ENCODE results near the gene CHCHD2. TPM values are rescaled to one million over a fixed set of nuclear protein-coding genes. Genes with fewer than 3 reads are reported as not detected.

The CHCHD2 gene
- total and polyA plus RNA-seq, 2 of the 8 experiments (the other 6 are each of a cell fraction or from before 2014, with no cell fraction given), result 112 to 300 TPM

- Histone ChIP-seq H2BK5ac (ENCODE audit: low read depth, low read length) (no peak overlapping the region), H3K9ac (replicated peaks in 1 of 4; ENCODE audit: extremely low read depth in 1 of 4, low read depth in 3 of 4, low read length in 3 of 4) (no peak overlapping the region), H3K27ac (ENCODE audit: low read depth, low read length) (no peak overlapping the region), H4K8ac (ENCODE audit: extremely low read depth, insufficient read depth, low read length) (no peak overlapping the region), H3K79me1 (ENCODE audit: low read depth, low read length) (no peaks in the 10 kb centered on the region), H3K23me2 (ENCODE audit: low read depth, low read length) (no peaks in the 10 kb centered on the region), H4K20me1 (replicated peaks in 1 of 2; ENCODE audit: control insufficient read depth in 1 of 2, insufficient read depth in 2 of 2, low read length in 2 of 2) (peaks cover 0 to 2% of the 10 kb centered on the region in 2 experiments), H3K36me3 (ENCODE audit: control insufficient read depth in 2 of 4, insufficient read depth in 4 of 4, low read length in 3 of 4) (peaks cover 0 to 25% (median 8%) of the 10 kb centered on the region in 4 experiments; a peak in 7 of 8 replicates), H4K91ac (replicated peaks; ENCODE audit: insufficient read length, low read length) (no peak overlapping the region), H3K4me2 (ENCODE audit: insufficient read depth in 1 of 2, low read depth in 2 of 2, low read length in 2 of 2) (no peak overlapping the region), H3K4me1 (replicated peaks in 1 of 4; ENCODE audit: control insufficient read depth in 3 of 4, insufficient read depth in 4 of 4, low read length in 3 of 4) (no peaks in the 10 kb centered on the region), H4K5ac (ENCODE audit: insufficient read length, low read depth, low read length) (no peak overlapping the region), H3K23ac (ENCODE audit: insufficient read length) (no peak overlapping the region), H3K79me2 (ENCODE audit: control insufficient read depth in 1 of 2, insufficient read depth in 2 of 2, low read length in 2 of 2) (no peaks in the 10 kb centered on the region), H2AK5ac (ENCODE audit: low read depth, low read length) (no peak overlapping the region), H2BK120ac (replicated peaks; ENCODE audit: low read depth, low read length) (no peak overlapping the region), H3K27me3 (replicated peaks in 1 of 4; ENCODE audit: control insufficient read depth in 3 of 4, extremely low read depth in 1 of 4, insufficient read depth in 3 of 4, low read length in 3 of 4) (no peaks in the 10 kb centered on the region), H2AFZ (ENCODE audit: low read length) (no peak overlapping the region), H3K56ac (replicated peaks; ENCODE audit: insufficient read length, low read depth, low read length) (no peak overlapping the region), H3K9me3 (ENCODE audit: insufficient read depth in 2 of 2, low read depth in 1 of 2, low read length in 1 of 2) (no peaks in the 10 kb centered on the region), H3K4me3 (ENCODE audit: extremely low read depth in 1 of 4, insufficient read depth in 2 of 4, low read depth in 3 of 4, low read length in 4 of 4) (no peak overlapping the region), H2BK20ac (ENCODE audit: low read length) (no peak overlapping the region), H3K4ac (replicated peaks; ENCODE audit: insufficient read length, low read depth, low read length) (no peak overlapping the region), H3K18ac (ENCODE audit: extremely low read depth, low read length) (no peak overlapping the region), H2BK15ac (ENCODE audit: low read length) (no peak overlapping the region), H3K14ac (ENCODE audit: insufficient read length) (no peak overlapping the region), H2BK12ac (ENCODE audit: low read depth, low read length) (no peak overlapping the region)
- 89% methylated on average over 12 of the region's 12 CpGs; no CpG with 5 or more reads in 1 of the 2 experiments for WGBS, 2 experiments (ENCODE audit: extremely low coverage in 1 of 2, insufficient coverage in 1 of 2, insufficient read length in 1 of 2, insufficient replicate concordance in 2 of 2, low coverage in 1 of 2, low lambda C conversion rate in 2 of 2, missing lambda C conversion rate in 1 of 2)
- FAIRE-seq (no peak), DNase-seq (ENCODE audit: low read depth in 1 of 2, low spot score in 2 of 2) (peak in 1 of 2 experiments; percentile 56)
- POLR2A ChIA-PET (ENCODE audit: partially characterized antibody), result interaction anchor here (0.9 to 1.6 kb wide), 6 partner anchors 9 to 49 kb away, joined by 3 to 4 read pairs (median 3); partner anchors contain the start of genes CCT6A, PHKG1 and PSPH
- CTCF ChIA-PET (ENCODE audit: partially characterized antibody), result interaction anchor here (1.0 to 2.9 kb wide), 3 partner anchors 10 to 22 kb away, joined by 4 to 23 read pairs (median 5); partner anchors contain the start of gene PHKG1
- TF ChIP-seq CREB1 (IDR thresholded peaks at IDR 0.05) (no peak), SRF (IDR thresholded peaks at IDR 0.05; ENCODE audit: low read depth, low read length) (no peak), GABPA (IDR thresholded peaks at IDR 0.05; ENCODE audit: borderline replicate concordance, insufficient read depth, low read length) (no peak), RAD21 (IDR thresholded peaks at IDR 0.05 in 1 of 2, conservative IDR thresholded peaks at IDR 0.05 in 1 of 2; ENCODE audit: low read depth in 2 of 2, low read length in 2 of 2) (peak in 1 of 2 experiments; percentile 7; a peak in 2 of 4 replicates), BACH1 (IDR thresholded peaks at IDR 0.05; ENCODE audit: low read length) (no peak), TBP (IDR thresholded peaks at IDR 0.05; ENCODE audit: low read depth, low read length) (no peak), NRF1 (IDR thresholded peaks at IDR 0.05; ENCODE audit: low read depth, low read length) (no peak), MAFK (IDR thresholded peaks at IDR 0.05; ENCODE audit: low read depth, low read length) (no peak), CTCF (IDR thresholded peaks at IDR 0.05; ENCODE audit: control extremely low read depth in 1 of 3, insufficient read depth in 1 of 3, low read depth in 1 of 3, low read length in 3 of 3) (peak; percentile 25 to 57 (median 53)), FOSL1 (IDR thresholded peaks at IDR 0.05; ENCODE audit: insufficient read depth, low read depth, low read length) (no peak)
Observed at GRCh38 chr7:56079450-56080185, 26.7 kb downstream of the CHCHD2 start.

Data from H1 (cell line).